AG04450 (cell line): ENCODE data around the gene MYRFL. TPM values are rescaled to one million over a fixed set of nuclear protein-coding genes. Genes with fewer than 3 reads are reported as not detected.

Source experiments
- CTCF ChIA-PET: fragments of 300-600, 350-600 bp; formaldehyde crosslinking; extraction: SDS; loops from one replicate; lab custom pipeline; 2022; ENCODE audit warnings: antibody characterized with exemption, inconsistent platforms; lab: Charles Lee
- POLR2A ChIA-PET: fragments of 350-600 bp; formaldehyde crosslinking; extraction: SDS; loops from one replicate; lab custom pipeline; 2021; ENCODE audit warnings: antibody characterized with exemption, inconsistent platforms; lab: Yijun Ruan, JAX
- DNase-seq: peaks from one replicate; pipeline ENCODE4 v3.0.0-alpha.2; 2011; ENCODE audit warnings: low read depth, low spot score
- H3K27ac ChIP-seq: one replicate; pipeline ENCODE4 v1.5.1; 2012; ENCODE audit warnings: low read depth, low read length, control low read depth
- H3K27me3 ChIP-seq: one replicate; pipeline ENCODE4 v1.6.0; 2012; ENCODE audit warnings: low read length; ENCODE audit not compliant: control insufficient read depth, insufficient read depth
- H3K4me3 ChIP-seq: 2 replicates; pipeline ENCODE4 v1.5.1; 2011; ENCODE audit warnings: mild to moderate bottlenecking, low read depth, low read length, control low read depth
- H3K9me3 ChIP-seq: 2 replicates; pipeline ENCODE4 v1.5.1; 2012; ENCODE audit warnings: low read length; ENCODE audit not compliant: control insufficient read depth, insufficient read depth
- CTCF ChIP-seq: IDR thresholded peaks from 2 replicates; pipeline ENCODE4 v1.5.1; 2011; ENCODE audit warnings: low read depth, low read length, control low read depth, inconsistent platforms
- polyA plus RNA-seq: library from polyadenylated mRNA; depleted of rRNA; stranded (reverse); fragments of >200 nt; gene quantifications from 2 replicates; pipeline ENCODE4 v1.2.3, GENCODE V29; 2011

Gene MYRFL
- polyA plus RNA-seq, 1 experiment: not detected

GRCh38 chr12:69824028-69824427 is 999 bp upstream of the MYRFL start:
- TF ChIP-seq CTCF: no peak
- no peaks in the 10 kb centered on the region for H3K9me3 ChIP-seq
- no peak overlapping the region for H3K27ac ChIP-seq
- CTCF ChIA-PET: no interaction called here
- POLR2A ChIA-PET: no interaction called here
- DNase-seq: no peak
- H3K4me3 ChIP-seq: no peak overlapping the region
- H3K27me3 ChIP-seq: no peaks in the 10 kb centered on the region

- POLR2A ChIA-PET: no interaction called here
- no peak for DNase-seq
- Histone ChIP-seq H3K9me3 (no peaks in the 10 kb centered on the region), H3K4me3 (no peak overlapping the region), H3K27me3 (no peaks in the 10 kb centered on the region), H3K27ac (no peak overlapping the region)
- CTCF ChIA-PET: no interaction called here
- TF ChIP-seq CTCF: no peak
Measured at GRCh38 chr12:69828897-69829296, 3.9 kb downstream of the MYRFL start.

- no peak for TF ChIP-seq CTCF
- H3K27me3 ChIP-seq: peaks cover 2% of the 10 kb centered on the region
- ChIA-PET CTCF (no interaction called here), POLR2A (no interaction called here)
- H3K27ac ChIP-seq: no peak overlapping the region
- H3K9me3 ChIP-seq: no peaks in the 10 kb centered on the region
- no peak for DNase-seq
- no peak overlapping the region for H3K4me3 ChIP-seq
Measured at GRCh38 chr12:69833696-69834095, 8.7 kb downstream of the MYRFL start.

DNA sequence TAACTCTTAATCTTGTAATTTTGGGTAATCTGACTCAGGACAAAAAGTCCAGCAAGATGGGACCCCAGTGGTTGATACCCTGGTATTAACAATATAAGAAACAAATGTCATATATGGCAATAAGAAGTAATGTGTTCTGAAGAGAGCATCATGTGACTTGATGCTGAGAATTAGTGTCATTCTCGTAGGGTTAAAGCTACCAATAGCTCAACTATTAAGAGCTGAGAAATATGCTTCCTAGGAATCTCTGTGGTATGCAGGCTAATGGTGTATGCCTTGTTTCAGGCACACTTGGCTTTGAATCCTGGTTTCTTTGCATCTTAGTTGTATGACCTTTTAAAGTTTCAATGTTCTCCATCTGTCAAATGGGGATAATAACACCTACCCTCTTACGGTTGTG is 9.1 kb downstream of the MYRFL start:
- H3K4me3 ChIP-seq: no peak overlapping the region
- H3K27ac ChIP-seq: no peak overlapping the region
- CTCF ChIA-PET: no interaction called here
- POLR2A ChIA-PET: no interaction called here
- peaks cover 2% of the 10 kb centered on the region for H3K27me3 ChIP-seq
- no peak for DNase-seq
- no peaks in the 10 kb centered on the region for H3K9me3 ChIP-seq
- no peak for TF ChIP-seq CTCF

GRCh38 chr12:69834576-69834975 is 9.5 kb downstream of the MYRFL start:
- no peak for DNase-seq
- POLR2A ChIA-PET: no interaction called here
- CTCF ChIA-PET: no interaction called here
- Histone ChIP-seq H3K27ac (no peak overlapping the region), H3K27me3 (peaks cover 2% of the 10 kb centered on the region), H3K9me3 (no peaks in the 10 kb centered on the region), H3K4me3 (no peak overlapping the region)
- TF ChIP-seq CTCF: no peak
